GM19455 (cell line): Measurements from ENCODE around the gene DISP2.

Experiments
- ATAC-seq: cut with Tn5 transposase; IDR thresholded peaks from one replicate; pipeline ENCODE4 v1.9.1; 2021; ENCODE audit not compliant: unreplicated experiment

The DISP2 gene

DNA sequence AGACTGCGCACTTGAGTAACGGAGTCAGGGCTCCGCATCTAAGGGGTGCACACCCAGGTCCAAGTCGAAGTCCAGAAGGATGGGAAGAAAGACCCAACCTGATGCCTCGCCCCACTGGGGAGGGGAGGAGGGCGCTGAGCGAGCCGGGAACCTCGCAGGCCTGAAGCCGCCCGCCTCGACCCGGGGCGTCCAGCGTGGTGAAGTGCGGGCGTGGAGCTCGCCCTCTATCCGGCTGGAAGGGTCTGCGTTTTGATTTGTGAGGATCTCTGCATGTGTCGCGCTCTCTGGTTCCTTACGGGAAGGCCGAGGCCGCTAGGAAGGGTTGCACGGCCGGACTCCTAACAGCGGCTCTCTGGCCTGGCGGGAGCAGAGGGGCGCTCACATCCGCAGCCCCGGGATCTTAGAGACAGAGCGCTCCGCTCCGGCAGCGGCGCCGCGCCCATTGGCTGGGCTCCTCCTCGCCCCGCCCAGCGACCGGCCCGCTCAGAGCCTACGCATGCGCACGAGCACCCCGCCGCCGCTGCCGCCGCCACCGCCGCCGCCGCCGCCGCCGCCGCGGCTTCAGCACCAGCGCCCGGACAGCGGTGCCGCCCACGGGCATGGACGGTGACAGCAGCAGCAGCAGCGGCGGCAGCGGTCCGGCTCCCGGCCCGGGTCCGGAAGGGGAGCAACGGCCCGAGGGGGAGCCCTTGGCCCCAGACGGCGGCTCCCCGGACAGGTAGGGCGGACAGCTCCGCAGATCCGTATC is at the start of gene DISP2:
DISP2 (plus strand) TSS at position 497 of the 748 bp plus-strand sequence; CDS start at position 600, 103 bp downstream.
- peak; percentile 85 for ATAC-seq

GRCh38 chr15:40309344-40309862 is 48.6 kb upstream of the DISP2 start:
- no peak for ATAC-seq

- no peak for ATAC-seq
Observed at GRCh38 chr15:40310001-40310959, 47.7 kb upstream of the DISP2 start.

GRCh38 chr15:40310993-40311392 is 47.0 kb upstream of the DISP2 start:
- no peak for ATAC-seq

DNA sequence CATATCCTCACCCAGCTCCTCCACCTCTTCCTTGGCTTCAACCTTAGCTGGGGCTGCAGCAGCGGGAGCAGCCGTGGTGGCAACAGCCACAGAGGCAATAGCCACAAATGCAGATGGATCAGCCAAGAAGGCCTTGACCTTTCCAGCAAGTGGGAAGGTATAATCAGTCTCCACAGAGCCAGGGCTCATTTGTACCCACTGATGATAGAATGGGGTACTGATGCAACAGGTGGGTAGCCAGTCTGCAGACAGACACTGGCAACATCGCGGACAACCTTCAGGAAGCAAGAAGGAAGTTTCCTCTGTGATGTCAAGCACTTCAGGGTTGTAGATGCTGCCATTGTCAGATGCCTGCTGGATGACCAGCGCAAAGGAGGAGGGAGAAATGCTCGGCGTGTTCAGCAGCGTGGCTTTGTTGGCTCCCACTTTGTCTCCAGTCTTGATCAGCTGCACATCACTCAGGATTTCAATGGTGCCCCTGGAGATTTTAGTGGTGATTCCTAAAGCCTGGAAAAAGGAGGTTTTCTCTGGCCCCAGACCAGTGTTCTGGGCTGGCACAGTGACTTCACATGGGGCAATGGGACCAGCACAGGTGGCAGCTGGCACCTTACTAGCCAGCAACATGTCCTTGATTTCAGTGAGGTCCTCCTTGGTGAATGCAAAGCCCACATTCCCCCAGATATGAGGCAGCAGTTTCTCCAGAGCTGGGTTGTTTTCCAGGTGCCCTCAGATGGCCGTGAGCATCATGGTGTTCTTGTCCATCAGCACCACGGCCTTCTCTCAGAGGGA is 45.5 kb upstream of the DISP2 start:
- no peak for ATAC-seq

DNA sequence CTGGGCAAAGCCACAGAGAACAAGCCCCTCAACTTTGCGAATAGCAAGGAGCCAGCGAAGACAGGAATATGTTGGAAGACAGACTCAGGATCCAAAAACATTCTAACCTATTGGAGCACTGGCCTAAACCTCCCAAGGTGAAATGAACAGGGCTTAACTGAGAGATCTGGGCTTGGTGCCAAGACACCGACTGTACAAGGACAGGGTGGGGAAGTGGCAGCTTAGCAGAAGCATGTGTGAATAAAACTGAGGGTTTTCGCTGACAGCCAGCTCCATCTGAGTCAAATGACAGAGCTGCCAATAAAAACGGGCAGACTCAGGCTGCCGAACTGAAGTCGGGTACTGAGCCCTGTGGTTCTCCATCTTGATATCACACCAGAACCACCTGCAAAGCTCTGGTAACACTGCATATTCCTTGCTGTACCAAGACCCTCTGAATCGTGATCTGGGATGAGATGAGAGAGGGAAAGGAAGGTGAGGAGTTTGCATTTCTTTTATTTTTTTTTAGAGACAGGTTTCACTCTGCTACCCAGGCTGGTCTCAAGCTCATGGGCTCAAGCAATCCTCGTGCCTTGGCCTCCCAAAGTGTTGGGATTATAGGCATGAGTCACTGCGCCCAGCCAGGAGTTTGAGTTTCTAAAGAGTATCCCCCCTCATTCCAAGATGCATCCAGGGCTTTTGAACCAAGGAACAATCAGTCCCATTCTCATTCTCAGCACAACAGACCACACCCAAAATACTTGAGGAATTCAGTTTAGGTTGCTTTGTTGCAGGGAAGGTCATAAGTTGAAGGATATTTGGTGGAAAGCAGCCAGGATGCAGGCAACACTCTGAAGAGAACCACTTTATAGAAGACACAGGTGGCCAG is 44.3 kb upstream of the DISP2 start:
- no peak for ATAC-seq

DNA sequence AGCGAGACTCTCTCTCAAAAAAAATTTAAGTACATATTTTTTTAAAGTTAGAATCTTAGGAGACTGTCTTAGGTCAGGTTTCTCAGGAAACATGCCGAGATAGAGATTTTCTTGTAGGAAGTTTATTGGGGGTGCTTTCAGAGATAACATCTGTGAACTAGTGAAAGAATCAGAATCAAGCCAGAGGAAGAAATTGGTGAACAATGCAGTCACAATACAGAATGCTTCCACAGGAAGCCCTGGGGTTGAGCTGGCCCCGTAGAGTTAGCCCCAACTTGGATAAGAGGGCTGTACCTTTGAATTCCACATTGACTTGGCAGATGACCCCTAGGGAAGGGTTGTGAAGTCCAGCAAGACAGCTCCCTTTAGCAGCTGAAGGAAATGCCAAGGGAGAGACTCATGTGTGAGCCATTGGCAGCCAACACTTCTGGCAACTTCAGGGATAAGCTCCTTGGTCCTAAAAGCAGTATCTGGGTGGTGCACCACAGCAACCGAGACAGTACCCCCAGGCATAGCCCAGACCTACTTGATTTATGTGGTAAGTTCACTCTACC is 43.2 kb upstream of the DISP2 start:
- ATAC-seq = no peak

DNA sequence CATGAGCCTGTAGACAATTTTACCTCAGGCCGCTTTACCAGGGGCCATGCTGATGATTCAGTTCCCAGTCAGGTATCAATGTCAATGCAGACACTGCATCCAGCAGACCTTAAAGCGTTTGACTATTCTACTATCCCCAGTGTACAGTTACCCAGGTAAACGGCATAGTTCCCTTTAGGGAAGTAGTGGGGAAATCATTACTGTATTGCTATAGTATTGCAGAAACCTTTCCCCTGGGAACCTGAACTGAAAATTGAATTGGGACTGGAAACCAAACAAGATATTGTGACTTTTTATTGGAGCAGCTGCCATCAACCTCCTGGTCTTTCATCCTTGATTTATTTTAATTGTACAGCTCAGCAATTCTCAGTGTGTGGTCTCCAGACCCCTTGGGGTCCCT is 41.1 kb upstream of the DISP2 start:
- no peak for ATAC-seq

GRCh38 chr15:40317580-40317979 is 40.4 kb upstream of the DISP2 start:
- no peak for ATAC-seq

GRCh38 chr15:40320409-40320808 is 37.6 kb upstream of the DISP2 start:
- no peak for ATAC-seq

DNA sequence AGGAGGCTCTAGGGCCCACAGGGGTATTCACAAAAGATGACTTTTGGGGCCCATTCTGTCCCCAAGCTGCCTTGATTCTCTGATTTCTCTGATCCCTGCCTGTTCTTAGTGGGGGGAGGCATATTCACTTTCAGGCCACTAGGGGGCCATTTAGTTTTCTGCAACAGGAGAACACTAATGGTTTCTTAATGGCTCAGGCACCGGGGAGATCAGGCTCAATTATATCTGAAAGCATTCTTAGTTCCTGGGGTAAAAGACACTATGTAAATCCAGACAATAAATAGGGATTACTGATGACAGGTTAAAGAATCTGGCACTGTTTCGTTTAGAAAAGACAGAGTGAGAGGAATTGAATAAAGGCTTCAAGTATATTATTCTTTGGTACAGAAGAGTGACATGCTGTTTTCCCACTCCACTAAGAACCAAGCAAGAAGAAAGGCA is 37.1 kb upstream of the DISP2 start:
- no peak for ATAC-seq

DNA sequence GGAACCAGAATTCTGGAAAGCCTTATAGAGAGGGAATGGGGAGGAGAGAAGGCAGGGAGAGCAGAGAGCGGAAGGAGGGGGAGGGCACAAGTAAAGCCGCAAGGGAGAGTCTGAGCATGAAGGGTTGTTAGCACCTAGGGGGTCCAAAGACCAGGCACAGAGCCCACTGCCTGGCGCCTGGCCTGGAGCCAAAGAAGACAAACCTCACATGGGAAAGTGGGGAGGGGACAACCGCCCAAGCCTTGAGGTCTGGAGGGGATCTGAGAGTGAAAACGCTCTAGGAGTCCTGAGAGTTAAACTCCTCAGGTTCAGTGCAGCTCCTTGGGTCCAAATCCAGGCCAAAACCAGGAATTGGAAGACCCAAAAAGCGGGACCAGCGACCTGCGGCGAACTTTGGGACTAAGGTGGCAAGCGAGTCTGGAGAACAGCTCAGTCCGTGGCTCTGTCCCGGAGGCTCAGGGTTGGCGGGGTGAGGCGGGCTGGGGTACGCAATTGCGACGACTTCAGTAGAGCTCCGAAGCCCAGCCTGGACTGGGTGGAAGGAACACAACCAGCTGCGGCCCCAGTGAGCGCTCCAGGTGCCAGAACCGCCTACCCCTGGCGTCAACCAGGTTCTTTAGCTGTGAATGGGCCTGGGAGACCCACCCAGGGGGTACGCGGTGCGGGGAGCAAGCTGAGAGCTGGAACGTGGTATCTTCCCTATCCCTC is 35.3 kb upstream of the DISP2 start:
- ATAC-seq = no peak

DNA sequence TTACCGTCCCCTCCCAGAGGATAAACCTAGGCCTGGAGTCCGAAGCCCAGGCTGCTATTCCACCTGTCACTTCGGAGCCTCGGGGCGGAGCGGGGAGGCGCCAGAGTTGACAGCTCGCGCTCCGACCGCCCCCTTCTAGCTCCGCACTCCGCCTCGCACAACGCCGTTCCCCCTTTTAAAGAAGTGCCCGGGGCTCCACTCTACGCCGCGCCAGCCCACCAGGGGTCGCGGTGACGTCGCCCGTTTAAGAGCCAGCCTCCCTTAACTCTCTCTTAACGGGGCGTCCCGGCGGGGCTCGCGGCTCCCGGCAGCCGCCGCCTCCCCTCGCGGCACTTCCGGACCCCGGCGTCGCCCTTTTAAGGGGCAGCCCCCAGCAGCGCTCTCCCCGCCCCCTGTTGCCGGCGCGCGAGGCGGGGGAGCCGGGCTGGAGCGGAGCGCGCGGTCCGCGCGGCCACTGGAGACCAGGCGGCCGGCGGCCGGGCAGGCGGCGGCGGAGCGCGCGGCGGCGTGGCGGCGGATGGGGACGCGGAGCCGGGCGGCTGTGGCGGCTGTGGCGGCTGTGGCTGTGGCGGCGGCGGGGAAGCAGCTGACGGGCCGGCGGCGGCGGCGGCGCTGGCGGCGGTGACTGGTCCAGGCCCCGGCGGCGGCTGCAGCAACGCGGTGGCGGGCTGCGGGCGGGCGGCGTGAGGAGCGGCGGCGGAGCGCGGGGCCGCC is 34.6 kb upstream of the DISP2 start, which contains the start of gene INAFM2:
INAFM2 (plus strand) TSS at position 454 of the 714 bp plus-strand sequence. CDS start 364 bp downstream, outside the sequence.
- ATAC-seq = peak; percentile 83

GRCh38 chr15:40323953-40324937 is 33.8 kb upstream of the DISP2 start:
- peak; percentile 12 for ATAC-seq

GRCh38 chr15:40325188-40325587 is 32.8 kb upstream of the DISP2 start:
- no peak for ATAC-seq

GRCh38 chr15:40325700-40326099 is 32.3 kb upstream of the DISP2 start:
- ATAC-seq = no peak

DNA sequence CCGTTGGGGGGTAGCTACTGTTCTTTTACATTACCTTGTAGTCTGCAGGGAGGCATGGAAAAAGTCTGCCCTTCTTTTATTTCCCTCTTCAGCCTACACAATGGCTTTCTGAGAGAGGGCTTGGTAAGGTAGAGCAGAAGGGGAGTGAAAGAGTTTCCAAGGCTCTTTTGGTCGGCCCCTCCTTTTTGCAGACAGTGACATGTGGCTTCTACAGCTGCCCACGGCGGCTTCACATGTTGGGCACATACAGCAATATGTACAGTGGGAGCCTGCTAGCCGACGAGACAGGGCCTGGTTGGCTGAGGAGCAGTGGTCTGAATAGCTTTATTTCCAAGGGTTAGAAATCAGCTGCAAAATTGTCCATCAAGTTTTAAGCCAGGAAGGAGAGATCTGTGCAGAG is 30.6 kb upstream of the DISP2 start:
- ATAC-seq = no peak
